Inferior parietal cortex (tissue), 1 donor: Measurements from ENCODE around the gene LRP5.

ENCODE experiments used
- DNase-seq: peaks from one replicate; pipeline ENCODE4 v3.0.0-alpha.2; 2016; ENCODE audit errors: extremely low spot score

The LRP5 gene

GRCh38 chr11:68312117-68312779 is at the start of gene LRP5:
TSS of gene LRP5 (plus strand) at chr11:68312591. CDS start at chr11:68312715, 124 bp downstream.
- DNase-seq: no peak

GRCh38 chr11:68263444-68264035 is 48.9 kb upstream of the LRP5 start:
- DNase-seq: no peak

GRCh38 chr11:68264244-68264643 is 48.1 kb upstream of the LRP5 start:
- no peak for DNase-seq

GRCh38 chr11:68264741-68265540 is 47.5 kb upstream of the LRP5 start:
- DNase-seq: no peak

GRCh38 chr11:68266121-68266891 is 46.1 kb upstream of the LRP5 start:
- no peak for DNase-seq

GRCh38 chr11:68266936-68267880 is 45.2 kb upstream of the LRP5 start:
- DNase-seq: no peak

- no peak for DNase-seq
Observed at GRCh38 chr11:68267881-68268240, 44.5 kb upstream of the LRP5 start.

GRCh38 chr11:68269414-68270081 is 42.8 kb upstream of the LRP5 start:
- no peak for DNase-seq

- DNase-seq: no peak
Observed at GRCh38 chr11:68270196-68271022, 42.0 kb upstream of the LRP5 start.

- DNase-seq: peak; percentile 43
Observed at GRCh38 chr11:68271023-68271780, 41.2 kb upstream of the LRP5 start.

GRCh38 chr11:68271781-68272608 is 40.4 kb upstream of the LRP5 start, which contains the start of gene C11orf24:
TSS of gene C11orf24 (minus strand) at chr11:68271973. CDS start at chr11:68263767, 8,206 bp downstream.
- peak; percentile 94 for DNase-seq

GRCh38 chr11:68273026-68273738 is 39.2 kb upstream of the LRP5 start:
- no peak for DNase-seq

- DNase-seq: no peak
Observed at GRCh38 chr11:68274306-68274705, 38.1 kb upstream of the LRP5 start.

GRCh38 chr11:68275721-68276507 is 36.5 kb upstream of the LRP5 start:
- DNase-seq: no peak

GRCh38 chr11:68276861-68277260 is 35.5 kb upstream of the LRP5 start:
- DNase-seq: no peak

- DNase-seq: no peak
Observed at GRCh38 chr11:68279676-68280075, 32.7 kb upstream of the LRP5 start.
